HG03520 (cell line): Measurements from ENCODE around the gene TRIM26.

ENCODE experiments used
- ATAC-seq: cut with Tn5 transposase; IDR thresholded peaks from one replicate; pipeline ENCODE4 v1.9.1; 2021; ENCODE audit warnings: mild to moderate bottlenecking, moderate library complexity; ENCODE audit not compliant: unreplicated experiment

TRIM26 gene

GRCh38 chr6:30211306-30211705, 1.9 kb downstream of the TRIM26 start:
- no peak for ATAC-seq

DNA sequence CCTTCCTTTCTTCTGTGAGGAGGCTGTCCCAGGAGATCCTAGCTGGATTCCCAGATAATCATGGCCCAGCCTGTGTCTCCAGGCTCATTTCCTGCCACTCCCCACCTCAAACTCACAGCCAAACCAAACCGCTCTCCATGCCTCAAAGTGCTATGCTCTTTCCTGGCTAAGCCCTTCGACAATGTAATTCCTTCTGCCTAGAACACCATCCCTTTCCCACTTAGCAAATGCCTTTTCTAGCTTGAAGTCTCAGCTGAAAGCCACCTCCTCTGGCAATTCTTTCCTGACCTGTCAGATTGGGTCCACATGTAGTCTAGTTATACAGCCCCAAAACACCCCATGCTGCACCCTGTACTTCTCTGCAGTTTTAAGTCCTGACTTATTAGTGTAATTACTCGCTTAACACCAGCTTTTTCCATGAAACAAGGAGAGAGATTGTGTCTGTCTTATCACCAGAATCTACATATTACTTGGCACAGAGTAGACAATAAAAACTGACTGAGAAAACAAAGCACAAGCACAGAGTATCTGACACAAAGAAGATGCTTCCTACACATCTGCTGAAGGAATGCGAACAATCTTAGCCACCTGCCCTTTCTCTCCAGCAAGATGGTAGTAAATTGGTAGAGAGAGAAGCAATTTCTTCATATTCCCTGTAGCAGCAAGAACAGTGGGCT, 5.4 kb downstream of the TRIM26 start:
- no peak for ATAC-seq

DNA sequence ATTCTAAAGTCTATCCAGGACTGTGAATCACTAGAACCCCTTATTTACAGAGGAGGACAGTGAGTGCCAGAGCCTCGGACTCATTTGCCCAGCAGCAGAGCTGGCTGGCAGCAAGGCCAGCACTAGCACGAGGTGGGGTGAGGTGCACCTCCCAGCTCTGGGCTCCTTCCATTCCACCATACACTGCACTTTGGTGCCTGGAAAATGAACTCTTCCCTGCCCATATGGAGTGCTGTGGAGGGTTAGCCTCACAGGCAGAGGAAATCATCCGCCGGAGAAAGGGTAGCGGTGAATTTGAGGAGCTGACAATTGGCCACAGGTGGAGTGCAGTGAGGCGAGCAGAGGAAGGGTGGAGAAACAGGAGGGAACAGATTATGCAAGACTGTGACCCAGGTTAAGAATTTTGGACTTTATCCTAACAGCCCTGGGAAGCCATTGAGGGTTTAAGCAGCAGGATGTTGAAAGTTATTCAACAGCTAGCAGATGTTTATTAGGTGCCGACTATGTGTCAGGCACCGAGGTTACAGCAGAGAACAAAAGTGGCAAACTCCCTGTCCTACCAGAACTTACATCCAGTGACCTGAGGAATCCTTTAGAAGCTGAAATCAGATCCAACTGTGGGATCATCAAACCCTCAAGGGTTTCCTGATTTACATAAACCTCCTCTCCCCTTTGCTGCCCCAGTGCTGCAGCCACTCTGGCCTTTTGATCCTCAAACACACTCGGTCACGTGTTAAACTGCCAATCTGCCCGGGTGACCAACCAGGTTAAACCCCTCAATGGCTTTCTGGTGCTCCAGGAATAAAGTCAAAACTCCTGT, 6.2 kb downstream of the TRIM26 start:
- no peak for ATAC-seq

DNA sequence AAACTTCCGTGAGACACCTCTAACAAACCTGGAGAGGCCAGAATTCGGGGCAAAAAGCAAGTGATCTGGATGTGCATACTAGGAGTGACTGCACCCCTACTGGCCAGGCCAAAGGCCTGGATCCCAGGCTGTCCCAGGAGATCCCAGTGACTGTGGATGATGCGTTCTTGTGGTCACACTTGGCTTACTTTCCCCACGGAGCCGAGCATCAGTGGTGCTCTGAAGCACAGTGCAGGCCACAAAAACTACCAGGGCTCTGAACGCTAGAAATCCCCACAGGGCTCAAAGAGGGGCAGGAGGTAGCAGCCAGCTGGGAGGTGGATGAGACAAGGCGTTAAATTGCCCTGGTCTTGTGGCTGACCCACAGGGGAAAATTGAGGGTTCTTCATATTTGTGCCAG, 7.1 kb downstream of the TRIM26 start:
- ATAC-seq: no peak

DNA sequence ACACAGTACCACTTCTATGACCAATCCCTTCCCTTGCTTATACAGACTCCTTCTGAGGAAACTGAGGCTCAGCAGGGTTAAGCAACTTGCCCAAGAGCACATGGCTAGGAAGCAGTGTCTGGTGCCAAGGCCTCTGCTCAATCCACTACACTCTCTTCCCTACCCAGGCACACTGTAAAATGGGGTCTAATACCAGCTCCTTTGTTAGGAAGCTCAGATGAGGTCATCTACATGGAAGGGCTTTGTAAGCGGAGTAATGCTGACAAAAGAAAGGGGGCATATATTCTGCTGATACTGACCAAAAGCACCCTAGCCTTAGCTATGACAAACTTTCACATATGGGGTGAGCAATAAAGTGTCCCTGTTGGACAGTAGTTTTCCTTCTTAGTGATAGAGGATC, 9.1 kb downstream of the TRIM26 start:
- ATAC-seq: no peak

DNA sequence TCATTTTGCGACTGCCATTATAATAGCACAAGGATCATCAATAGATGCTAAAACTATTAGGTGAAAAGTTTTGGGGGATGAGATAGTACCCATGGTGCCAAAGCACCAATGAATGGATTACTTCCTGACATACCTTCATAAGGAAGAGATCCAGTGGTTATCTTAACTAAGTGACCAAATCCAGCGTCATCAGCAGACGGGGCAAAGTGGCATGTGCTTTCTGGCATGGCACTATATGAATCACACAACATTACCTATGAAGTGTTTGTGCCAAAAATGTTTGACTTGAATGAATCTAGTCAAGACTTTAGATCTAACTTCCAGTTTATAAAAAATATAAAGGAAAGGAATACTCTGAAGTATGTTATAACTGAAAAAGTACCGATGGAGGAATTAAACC, 10.8 kb downstream of the TRIM26 start:
- no peak for ATAC-seq

- ATAC-seq: peak; percentile 67
Measured at GRCh38 chr6:30200551-30201281, 12.5 kb downstream of the TRIM26 start.

- ATAC-seq: no peak
Measured at GRCh38 chr6:30198166-30199084, 14.8 kb downstream of the TRIM26 start.

DNA sequence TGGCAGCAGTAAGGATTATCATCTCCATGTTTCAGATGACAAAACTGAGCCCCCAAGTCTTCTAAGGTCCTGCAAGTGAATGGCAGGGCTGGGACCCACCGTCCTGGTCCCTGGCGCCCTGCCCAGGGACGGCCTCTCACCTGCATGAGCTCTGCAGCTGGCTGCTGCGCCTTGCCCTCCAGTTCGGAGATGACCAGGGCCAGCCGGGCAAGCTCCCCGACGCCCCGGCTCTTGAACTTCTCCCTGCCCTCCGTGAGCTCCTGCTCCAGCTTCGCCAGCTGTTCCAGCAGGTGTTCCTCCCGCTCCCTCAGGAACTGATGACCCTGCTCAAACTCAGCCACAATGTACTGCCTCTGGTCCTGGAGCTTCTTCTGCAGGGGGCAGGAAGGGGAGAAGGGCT, 16.8 kb downstream of the TRIM26 start:
- ATAC-seq: no peak

- no peak for ATAC-seq
Measured at GRCh38 chr6:30195951-30196350, 17.3 kb downstream of the TRIM26 start.

- no peak for ATAC-seq
Measured at GRCh38 chr6:30194797-30195690, 18.2 kb downstream of the TRIM26 start.

- ATAC-seq: no peak
Measured at GRCh38 chr6:30192076-30192475, 21.1 kb downstream of the TRIM26 start.

DNA sequence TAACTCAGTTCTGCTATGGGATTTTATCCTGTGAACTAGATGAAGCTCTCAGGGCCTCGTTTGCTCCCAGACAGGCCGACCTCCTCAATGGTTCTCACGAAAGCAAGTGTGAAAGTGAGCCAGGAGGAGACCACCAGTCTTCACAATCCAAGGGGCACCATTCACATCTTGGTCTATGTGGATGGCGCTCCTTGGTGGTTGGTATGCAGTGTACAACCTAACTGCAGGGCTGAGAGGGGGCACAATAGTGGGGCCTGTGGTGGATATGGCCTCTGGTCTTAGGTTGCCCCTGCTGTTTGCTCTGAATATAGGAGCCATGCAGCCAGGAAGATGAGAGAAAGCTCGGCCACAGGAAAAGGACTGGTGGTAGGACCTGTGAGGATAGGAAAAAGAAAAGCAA, 24.7 kb downstream of the TRIM26 start:
- no peak for ATAC-seq

GRCh38 chr6:30185846-30186484, 27.2 kb downstream of the TRIM26 start:
- ATAC-seq: no peak

DNA sequence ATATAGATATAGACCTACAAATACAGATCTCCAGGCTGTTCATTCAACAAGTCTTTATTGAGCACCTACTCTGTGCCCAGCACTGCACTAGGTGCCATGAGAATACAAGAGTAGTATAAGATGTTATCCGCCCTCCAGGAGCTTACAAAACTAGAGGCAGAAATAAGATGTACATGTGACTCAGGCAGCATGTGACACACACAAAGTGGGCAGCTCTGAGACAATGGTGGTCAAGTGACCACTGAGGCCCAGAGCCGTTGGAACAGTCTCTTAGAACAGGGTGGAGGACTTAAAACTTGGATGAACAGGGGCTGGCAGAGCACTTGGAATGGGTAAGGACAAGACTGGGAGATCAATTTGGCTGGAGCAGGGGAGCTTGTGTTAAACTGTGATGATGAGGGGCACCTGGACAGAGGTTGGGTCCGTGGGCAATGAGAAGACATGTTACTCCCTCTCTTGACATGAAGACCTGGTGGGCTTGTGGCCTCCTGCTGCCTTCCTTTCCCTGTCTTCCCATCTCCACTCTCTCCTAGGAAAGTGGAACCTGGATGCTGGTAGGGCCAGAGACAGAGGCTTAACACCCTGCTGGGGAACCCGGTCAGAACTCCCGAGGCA, 28.7 kb downstream of the TRIM26 start:
- no peak for ATAC-seq

GRCh38 chr6:30180145-30180544, 33.1 kb downstream of the TRIM26 start:
- no peak for ATAC-seq

DNA sequence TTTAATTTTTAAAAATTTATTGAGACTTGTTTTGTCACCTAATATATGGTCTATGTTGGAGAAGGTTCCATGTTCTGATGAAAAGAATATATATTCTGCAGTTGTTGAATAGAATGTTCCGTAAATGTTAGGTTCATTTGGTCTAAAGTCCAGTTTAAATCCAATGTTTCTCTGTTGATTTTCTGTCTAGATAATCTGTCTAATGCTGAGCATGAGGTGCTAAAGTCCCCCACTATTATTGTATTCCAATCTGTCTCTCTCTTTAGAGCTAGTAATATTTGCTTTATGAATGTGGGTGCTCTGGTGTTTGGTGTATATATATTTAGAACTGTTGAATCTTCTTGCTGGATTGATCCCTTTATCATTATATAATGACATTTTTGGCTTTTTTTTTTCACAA, 34.4 kb downstream of the TRIM26 start:
- ATAC-seq: no peak

GRCh38 chr6:30175765-30176164, 37.4 kb downstream of the TRIM26 start:
- ATAC-seq: no peak

DNA sequence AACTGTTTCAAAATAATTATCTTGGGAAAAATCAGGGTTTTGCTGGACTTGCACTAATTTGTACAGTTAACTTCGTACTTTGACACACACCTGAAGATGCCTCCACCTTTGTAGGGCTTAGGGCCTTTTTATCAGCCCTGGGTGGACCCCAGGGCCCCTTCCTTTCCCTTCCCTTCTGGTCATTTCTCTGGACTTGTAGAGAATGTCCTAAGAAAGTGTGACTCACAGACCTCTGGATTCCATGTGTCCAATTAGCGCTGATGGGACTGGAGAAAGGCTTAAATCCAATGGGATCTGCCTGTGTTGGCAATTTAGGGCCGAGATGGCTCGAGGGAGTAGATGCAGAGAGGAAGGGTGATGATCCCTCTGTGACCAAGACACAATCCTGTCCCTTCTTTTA, 40.5 kb downstream of the TRIM26 start:
- ATAC-seq: no peak
